HepG2 (cell line): Measurements from ENCODE around the gene PANK2. TPM values are rescaled to one million over a fixed set of nuclear protein-coding genes. Genes with fewer than 3 reads are reported as not detected.

ENCODE experiments used
- FOXC1 ChIP-seq: sonication (generic); formaldehyde crosslinking; IDR thresholded peaks from 2 replicates; pipeline ENCODE4 v1.8.0; 2022; ENCODE audit warnings: mild to moderate bottlenecking, missing genetic modification reagents, borderline replicate concordance
- HIVEP1 ChIP-seq: sonication (generic); formaldehyde crosslinking; IDR thresholded peaks from 2 replicates; pipeline ENCODE4 v1.4.0; 2020; ENCODE audit warnings: mild to moderate bottlenecking, missing genetic modification reagents
- IRF2 ChIP-seq: IDR thresholded peaks from 2 replicates; pipeline ENCODE4 v1.6.1; 2018; ENCODE audit warnings: missing genetic modification reagents, missing compliant biosample characterization
- MXI1 ChIP-seq: IDR thresholded peaks from 3 replicates; pipeline ENCODE4 v1.6.1; 2012; ENCODE audit warnings: low read depth, low read length, inconsistent platforms, borderline replicate concordance
- PAF1 ChIP-seq: IDR thresholded peaks from 2 replicates; pipeline ENCODE4 v1.6.1; 2016; ENCODE audit warnings: missing genetic modification reagents, missing compliant biosample characterization
- POLR2G ChIP-seq: fragments of 200-400 bp; formaldehyde crosslinking; IDR thresholded peaks from 2 replicates; pipeline ENCODE4 v1.6.1; 2018; ENCODE audit warnings: mild to moderate bottlenecking, low read depth, low read length, moderate library complexity
- RFX5 ChIP-seq: IDR thresholded peaks from 2 replicates; pipeline ENCODE4 v1.6.1; 2011; ENCODE audit warnings: low read depth, low read length, improper control_type of control experiment
- SKI ChIP-seq: fragments of 450-650 bp; IDR thresholded peaks from one replicate; pipeline ENCODE4 v1.6.1; 2018; ENCODE audit warnings: mild to moderate bottlenecking; ENCODE audit not compliant: partially characterized antibody
- SRSF4 ChIP-seq: fragments of 200-400 bp; formaldehyde crosslinking; IDR thresholded peaks from one replicate; pipeline ENCODE4 v1.6.1; 2018; ENCODE audit warnings: mild to moderate bottlenecking, low read depth, low read length, moderate library complexity; ENCODE audit not compliant: poor library complexity, severe bottlenecking
- ZFX ChIP-seq: sonication (generic); formaldehyde crosslinking; IDR thresholded peaks from 2 replicates; pipeline ENCODE4 v1.4.0; 2020; ENCODE audit warnings: mild to moderate bottlenecking, low read depth, missing genetic modification reagents, moderate library complexity
- ZNF282 ChIP-seq: fragments of 450-650 bp; IDR thresholded peaks from 2 replicates; pipeline ENCODE4 v1.6.1; 2018; ENCODE audit not compliant: partially characterized antibody
- ZNF605 ChIP-seq: sonication (generic); formaldehyde crosslinking; IDR thresholded peaks from 2 replicates; pipeline ENCODE4 v1.8.0; 2022; ENCODE audit warnings: mild to moderate bottlenecking, missing genetic modification reagents
- ZNF713 ChIP-seq: sonication (generic); formaldehyde crosslinking; IDR thresholded peaks from 2 replicates; pipeline ENCODE4 v1.4.0; 2020; ENCODE audit warnings: mild to moderate bottlenecking, missing genetic modification reagents
- polyA plus RNA-seq, 8 experiments: library from polyadenylated mRNA; depleted of rRNA in 3 of 8; stranded (reverse) in 7 of 8; unstranded in 1 of 8; fragments of >200 nt; fragmentation: Illumina TruSeq in 4 of 8; extraction: Trizol in 4 of 8; gene quantifications; 2 replicates each; pipeline versions ENCODE4 v1.2.1 to v1.2.3, GENCODE V29; 2011 to 2016; ENCODE audit warnings: low read depth in 4 of 8, missing spikeins in 1 of 8, mixed read lengths in 1 of 8; ENCODE audit not compliant: insufficient read depth in 1 of 8
- total RNA-seq, 5 experiments: library from RNA; depleted of rRNA; stranded (reverse); fragments of >200 nt; fragmentation: Illumina TruSeq; extraction: Trizol; gene quantifications; 2 replicates each; pipeline ENCODE4 v1.2.3, GENCODE V29; 2016; ENCODE audit warnings: low read depth in 1 of 5
- TF ChIP-seq, protein P1 (sequence below), 2 experiments: sonication (generic) in 1 of 2; formaldehyde crosslinking in 1 of 2; IDR thresholded peaks; 2 replicates each; pipeline versions ENCODE4 v1.4.0 to v1.6.1; 2016 to 2020; ENCODE audit warnings: borderline replicate concordance in 1 of 2, low read depth in 1 of 2, mild to moderate bottlenecking in 1 of 2, missing genetic modification reagents in 1 of 2
- TF ChIP-seq, protein P2 (sequence below): sonication (generic); formaldehyde crosslinking; IDR thresholded peaks from 2 replicates; pipeline ENCODE4 v1.4.0; 2020; ENCODE audit warnings: missing genetic modification reagents, borderline replicate concordance
- TF ChIP-seq, protein P3 (sequence below): sonication (generic); formaldehyde crosslinking; IDR thresholded peaks from 2 replicates; pipeline ENCODE4 v1.4.0; 2020; ENCODE audit warnings: missing genetic modification reagents
- TF ChIP-seq, protein P4 (sequence below): sonication (generic); formaldehyde crosslinking; IDR thresholded peaks from 2 replicates; pipeline ENCODE4 v1.9.0; 2021; ENCODE audit warnings: missing genetic modification reagents, mild to moderate bottlenecking, borderline replicate concordance

Gene PANK2
- total and polyA plus RNA-seq, 2 of the 13 experiments (the other 11 are each of a cell fraction or from before 2014, with no cell fraction given) = 39.2 to 123 TPM

DNA sequence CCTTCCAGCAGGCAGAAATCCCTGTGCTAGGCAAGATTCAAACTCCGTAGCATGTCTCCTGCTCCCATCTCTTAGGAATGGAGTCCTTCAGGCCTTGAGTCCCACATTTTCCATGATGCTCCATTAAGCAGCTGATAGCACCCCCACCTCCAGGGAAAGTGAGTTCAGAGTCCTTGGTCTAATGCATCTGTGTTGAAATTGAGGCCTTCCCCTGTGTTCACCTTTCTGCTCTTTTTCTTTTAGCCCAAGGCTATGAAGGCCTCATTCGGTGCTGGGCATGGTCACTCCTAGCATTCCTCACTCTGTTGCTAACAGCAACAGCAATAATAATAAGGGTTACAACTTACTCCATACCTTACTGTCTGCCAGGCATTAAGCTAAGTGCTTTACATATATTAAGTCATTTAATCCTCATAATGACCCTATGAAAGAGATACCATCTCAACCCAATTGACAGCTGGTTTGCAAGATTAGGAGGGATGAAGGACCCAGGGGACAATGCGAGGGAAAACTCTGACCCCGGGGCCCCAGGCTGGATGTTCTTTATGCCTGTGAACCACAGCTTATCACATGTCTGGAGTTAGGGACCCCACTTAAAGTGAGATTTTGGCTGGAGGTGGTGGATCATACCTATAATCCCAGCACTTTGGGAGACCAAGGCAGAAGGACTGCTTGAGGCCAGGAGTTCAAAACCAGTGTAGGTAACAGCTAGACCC is 17.5 kb upstream of the PANK2 start (continued):
- TF ChIP-seq, protein P1, sequence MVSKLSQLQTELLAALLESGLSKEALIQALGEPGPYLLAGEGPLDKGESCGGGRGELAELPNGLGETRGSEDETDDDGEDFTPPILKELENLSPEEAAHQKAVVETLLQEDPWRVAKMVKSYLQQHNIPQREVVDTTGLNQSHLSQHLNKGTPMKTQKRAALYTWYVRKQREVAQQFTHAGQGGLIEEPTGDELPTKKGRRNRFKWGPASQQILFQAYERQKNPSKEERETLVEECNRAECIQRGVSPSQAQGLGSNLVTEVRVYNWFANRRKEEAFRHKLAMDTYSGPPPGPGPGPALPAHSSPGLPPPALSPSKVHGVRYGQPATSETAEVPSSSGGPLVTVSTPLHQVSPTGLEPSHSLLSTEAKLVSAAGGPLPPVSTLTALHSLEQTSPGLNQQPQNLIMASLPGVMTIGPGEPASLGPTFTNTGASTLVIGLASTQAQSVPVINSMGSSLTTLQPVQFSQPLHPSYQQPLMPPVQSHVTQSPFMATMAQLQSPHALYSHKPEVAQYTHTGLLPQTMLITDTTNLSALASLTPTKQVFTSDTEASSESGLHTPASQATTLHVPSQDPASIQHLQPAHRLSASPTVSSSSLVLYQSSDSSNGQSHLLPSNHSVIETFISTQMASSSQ (IDR thresholded peaks at IDR 0.05; ENCODE audit: low read depth) = no peak
- TF ChIP-seq, protein P1 (CRISPR knock-in tag; IDR thresholded peaks at IDR 0.05; ENCODE audit: borderline replicate concordance) = no peak
- TF ChIP-seq MXI1 (peak; percentile 38; the same call in 1 of the 3 replicates), HIVEP1 (CRISPR knock-in tag) (no peak), ZNF282 (no peak), ZNF713 (no peak), ZFX (CRISPR knock-in tag) (peak; percentile 48; the same call in 1 of the 2 replicates), POLR2G (peak; percentile 44; the same call in 1 of the 2 replicates), ZNF605 (CRISPR knock-in tag) (no peak), FOXC1 (CRISPR knock-in tag) (peak; percentile 34; the same call in 1 of the 2 replicates), SKI (peak; percentile 12), PAF1 (CRISPR knock-in tag) (0 out of 2 replicates have a peak, but pooled peaks have one; percentile 33), SRSF4 (no peak), IRF2 (CRISPR knock-in tag) (no peak), RFX5 (no peak)
- TF ChIP-seq, protein P2, sequence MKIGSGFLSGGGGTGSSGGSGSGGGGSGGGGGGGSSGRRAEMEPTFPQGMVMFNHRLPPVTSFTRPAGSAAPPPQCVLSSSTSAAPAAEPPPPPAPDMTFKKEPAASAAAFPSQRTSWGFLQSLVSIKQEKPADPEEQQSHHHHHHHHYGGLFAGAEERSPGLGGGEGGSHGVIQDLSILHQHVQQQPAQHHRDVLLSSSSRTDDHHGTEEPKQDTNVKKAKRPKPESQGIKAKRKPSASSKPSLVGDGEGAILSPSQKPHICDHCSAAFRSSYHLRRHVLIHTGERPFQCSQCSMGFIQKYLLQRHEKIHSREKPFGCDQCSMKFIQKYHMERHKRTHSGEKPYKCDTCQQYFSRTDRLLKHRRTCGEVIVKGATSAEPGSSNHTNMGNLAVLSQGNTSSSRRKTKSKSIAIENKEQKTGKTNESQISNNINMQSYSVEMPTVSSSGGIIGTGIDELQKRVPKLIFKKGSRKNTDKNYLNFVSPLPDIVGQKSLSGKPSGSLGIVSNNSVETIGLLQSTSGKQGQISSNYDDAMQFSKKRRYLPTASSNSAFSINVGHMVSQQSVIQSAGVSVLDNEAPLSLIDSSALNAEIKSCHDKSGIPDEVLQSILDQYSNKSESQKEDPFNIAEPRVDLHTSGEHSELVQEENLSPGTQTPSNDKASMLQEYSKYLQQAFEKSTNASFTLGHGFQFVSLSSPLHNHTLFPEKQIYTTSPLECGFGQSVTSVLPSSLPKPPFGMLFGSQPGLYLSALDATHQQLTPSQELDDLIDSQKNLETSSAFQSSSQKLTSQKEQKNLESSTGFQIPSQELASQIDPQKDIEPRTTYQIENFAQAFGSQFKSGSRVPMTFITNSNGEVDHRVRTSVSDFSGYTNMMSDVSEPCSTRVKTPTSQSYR (CRISPR knock-in tag) = peak; percentile 22; the same call in 1 of the 2 replicates
- TF ChIP-seq, protein P3, sequence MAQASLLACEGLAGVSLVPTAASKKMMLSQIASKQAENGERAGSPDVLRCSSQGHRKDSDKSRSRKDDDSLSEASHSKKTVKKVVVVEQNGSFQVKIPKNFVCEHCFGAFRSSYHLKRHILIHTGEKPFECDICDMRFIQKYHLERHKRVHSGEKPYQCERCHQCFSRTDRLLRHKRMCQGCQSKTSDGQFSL (CRISPR knock-in tag) = peak; percentile 63; the same call in 1 of the 2 replicates
- TF ChIP-seq, protein P4, sequence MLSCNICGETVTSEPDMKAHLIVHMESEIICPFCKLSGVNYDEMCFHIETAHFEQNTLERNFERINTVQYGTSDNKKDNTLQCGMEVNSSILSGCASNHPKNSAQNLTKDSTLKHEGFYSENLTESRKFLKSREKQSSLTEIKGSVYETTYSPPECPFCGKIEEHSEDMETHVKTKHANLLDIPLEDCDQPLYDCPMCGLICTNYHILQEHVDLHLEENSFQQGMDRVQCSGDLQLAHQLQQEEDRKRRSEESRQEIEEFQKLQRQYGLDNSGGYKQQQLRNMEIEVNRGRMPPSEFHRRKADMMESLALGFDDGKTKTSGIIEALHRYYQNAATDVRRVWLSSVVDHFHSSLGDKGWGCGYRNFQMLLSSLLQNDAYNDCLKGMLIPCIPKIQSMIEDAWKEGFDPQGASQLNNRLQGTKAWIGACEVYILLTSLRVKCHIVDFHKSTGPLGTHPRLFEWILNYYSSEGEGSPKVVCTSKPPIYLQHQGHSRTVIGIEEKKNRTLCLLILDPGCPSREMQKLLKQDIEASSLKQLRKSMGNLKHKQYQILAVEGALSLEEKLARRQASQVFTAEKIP = 0 out of 2 replicates have a peak, but pooled peaks have one; percentile 27
